Skeletal muscle tissue (tissue), 4 donors: ENCODE results near the gene PDE10A. TPM values are rescaled to one million over a fixed set of nuclear protein-coding genes. Genes with fewer than 3 reads are reported as not detected.
"Not testable (repeated sequence)": the region's sequence is repeated elsewhere in the genome, so short reads cannot be mapped to it uniquely, and the experiment has no call there.

Experiments
- H3K27ac ChIP-seq: one replicate; pipeline ENCODE4 v1.7.0; 2013; ENCODE audit warnings: mild to moderate bottlenecking, low read depth, low read length, inconsistent platforms
- H3K27me3 ChIP-seq, 3 donors: one replicate each; pipeline ENCODE4 v1.7.0; 2013; ENCODE audit warnings: low read length in 3 of 3; ENCODE audit not compliant: control insufficient read depth in 3 of 3, insufficient read depth in 3 of 3
- H3K36me3 ChIP-seq, 3 donors: one replicate each; pipeline ENCODE4 v1.7.0; 2013; ENCODE audit warnings: low read length in 3 of 3; ENCODE audit not compliant: control insufficient read depth in 3 of 3, insufficient read depth in 3 of 3
- H3K4me1 ChIP-seq, 3 donors: one replicate each; pipeline ENCODE4 v1.7.0; 2013; ENCODE audit warnings: low read length in 3 of 3, mild to moderate bottlenecking in 3 of 3; ENCODE audit not compliant: control insufficient read depth in 3 of 3, insufficient read depth in 3 of 3
- H3K4me3 ChIP-seq, 3 donors: one replicate each; pipeline ENCODE4 v1.7.0; 2013; ENCODE audit warnings: low read length in 3 of 3
- H3K9ac ChIP-seq, 3 donors: one replicate each; pipeline ENCODE4 v1.7.0; 2013; ENCODE audit warnings: low read length in 3 of 3, mild to moderate bottlenecking in 3 of 3, moderate library complexity in 2 of 3, low read depth in 1 of 3
- H3K9me3 ChIP-seq, 3 donors: one replicate each; pipeline ENCODE4 v1.7.0; 2013; ENCODE audit warnings: low read length in 3 of 3; ENCODE audit not compliant: control insufficient read depth in 3 of 3
- total RNA-seq: library from RNA; depleted of rRNA; stranded (reverse); fragments of >200 nt; gene quantifications from one replicate; pipeline ENCODE4 v1.2.3, GENCODE V29; 2014
- donor health status: Osteomylitis.

The PDE10A gene
- total RNA-seq, 1 donor from 2014 or later, result 11.0 TPM

- Histone ChIP-seq H3K27me3 (no peaks in the 10 kb centered on the region), H3K36me3 (no peaks in the 10 kb centered on the region), H3K9ac (no peak overlapping the region), H3K9me3 (peaks cover 0 to 2% (median 0%) of the 10 kb centered on the region in 3 donors), H3K27ac (no peak overlapping the region), H3K4me3 (no peak overlapping the region), H3K4me1 (no peaks in the 10 kb centered on the region)
Observed at GRCh38 chr6:165468340-165469235, 194.5 kb downstream of the PDE10A start.

DNA sequence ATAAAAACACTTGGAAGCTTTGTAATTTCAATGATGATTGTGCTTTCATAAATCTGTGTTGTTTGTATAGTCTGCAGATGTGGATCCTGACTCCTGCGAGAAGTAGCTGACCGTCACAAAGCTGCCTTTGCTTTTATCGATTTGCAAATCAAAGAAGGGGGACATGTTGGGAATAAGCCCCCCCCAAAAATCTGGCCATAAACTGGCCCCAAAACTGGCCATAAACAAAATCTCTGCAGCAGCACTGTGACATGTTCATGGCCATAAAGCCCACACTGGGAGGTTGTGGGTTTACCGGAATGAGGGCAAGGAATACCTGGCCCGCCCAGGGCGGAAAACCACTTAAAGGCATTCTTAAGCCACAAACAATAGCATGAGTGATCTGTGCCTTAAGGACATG is 199.5 kb downstream of the PDE10A start:
- not testable (repeated sequence) for H3K4me1 ChIP-seq, H3K9ac ChIP-seq, H3K36me3 ChIP-seq, H3K27ac ChIP-seq, H3K4me3 ChIP-seq, H3K9me3 ChIP-seq, H3K27me3 ChIP-seq

DNA sequence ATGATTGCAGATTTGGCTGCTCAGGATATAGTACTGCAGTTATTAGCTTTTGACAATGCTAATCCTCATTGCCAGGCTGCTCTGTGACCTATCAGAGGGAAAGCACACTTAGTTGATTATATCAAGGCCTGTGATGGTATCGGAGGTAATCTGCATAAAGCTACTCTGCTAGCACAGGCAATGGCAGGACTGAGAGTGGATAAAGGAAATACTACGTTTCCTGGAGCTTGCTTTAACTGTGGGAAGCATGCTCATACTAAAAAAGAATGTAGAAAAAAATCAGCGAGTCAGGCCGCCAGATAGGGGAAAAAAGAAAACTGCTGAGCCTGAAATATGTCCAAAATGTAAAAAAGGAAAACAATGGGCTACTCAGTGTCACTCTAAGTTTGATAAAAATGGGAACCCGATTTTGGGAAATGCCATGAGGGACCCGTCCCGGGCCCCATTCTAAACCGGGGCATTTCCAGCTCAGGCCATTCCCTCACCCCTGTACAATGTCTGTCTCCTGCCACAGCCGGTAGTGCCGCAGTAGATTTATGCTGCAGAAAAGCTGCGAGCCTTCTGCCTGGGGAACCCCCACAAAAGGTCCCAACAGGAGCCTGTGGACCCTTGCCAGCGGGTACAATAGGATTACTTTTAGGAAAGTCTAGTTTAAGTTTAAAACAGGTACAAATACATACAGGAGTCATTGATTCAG is 203.3 kb downstream of the PDE10A start:
- H3K27me3 ChIP-seq, H3K9ac ChIP-seq, H3K4me1 ChIP-seq, H3K4me3 ChIP-seq, H3K36me3 ChIP-seq, H3K27ac ChIP-seq, H3K9me3 ChIP-seq: not testable (repeated sequence)

GRCh38 chr6:165458134-165458533 is 204.9 kb downstream of the PDE10A start:
- Histone ChIP-seq H3K9me3 (no peaks in the 10 kb centered on the region), H3K9ac (no peak overlapping the region), H3K4me1 (no peaks in the 10 kb centered on the region), H3K36me3 (no peaks in the 10 kb centered on the region), H3K4me3 (no peak overlapping the region), H3K27me3 (no peaks in the 10 kb centered on the region), H3K27ac (no peak overlapping the region)

GRCh38 chr6:165456286-165456685 is 206.8 kb downstream of the PDE10A start:
- Histone ChIP-seq H3K36me3 (no peaks in the 10 kb centered on the region), H3K27me3 (no peaks in the 10 kb centered on the region), H3K9ac (no peak overlapping the region), H3K4me1 (no peaks in the 10 kb centered on the region), H3K27ac (no peak overlapping the region), H3K4me3 (no peak overlapping the region), H3K9me3 (no peaks in the 10 kb centered on the region)

DNA sequence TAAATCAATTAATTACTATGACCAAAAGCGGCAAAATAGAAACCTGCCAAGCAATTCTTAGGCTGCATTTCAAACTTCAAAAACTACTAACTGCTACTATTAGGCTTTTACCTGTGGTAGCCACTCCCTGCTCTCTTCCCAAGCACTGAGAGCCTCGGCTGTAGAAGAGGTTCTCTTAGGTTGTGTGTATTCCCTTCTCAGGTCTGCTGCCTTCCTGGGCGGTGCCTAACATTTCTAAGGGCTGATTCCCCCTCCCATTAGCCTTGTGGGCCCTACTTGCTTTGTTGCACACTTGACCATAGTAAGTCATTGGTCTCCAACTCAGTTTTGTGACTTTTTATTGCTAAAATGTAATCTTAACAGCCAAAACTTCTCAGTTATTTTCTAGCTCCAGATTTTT is 207.6 kb downstream of the PDE10A start:
- no peak overlapping the region for H3K9ac ChIP-seq
- no peaks in the 10 kb centered on the region for H3K4me1 ChIP-seq
- H3K9me3 ChIP-seq, result no peaks in the 10 kb centered on the region
- no peak overlapping the region for H3K4me3 ChIP-seq
- no peak overlapping the region for H3K27ac ChIP-seq
- H3K27me3 ChIP-seq, result no peaks in the 10 kb centered on the region
- no peaks in the 10 kb centered on the region for H3K36me3 ChIP-seq

DNA sequence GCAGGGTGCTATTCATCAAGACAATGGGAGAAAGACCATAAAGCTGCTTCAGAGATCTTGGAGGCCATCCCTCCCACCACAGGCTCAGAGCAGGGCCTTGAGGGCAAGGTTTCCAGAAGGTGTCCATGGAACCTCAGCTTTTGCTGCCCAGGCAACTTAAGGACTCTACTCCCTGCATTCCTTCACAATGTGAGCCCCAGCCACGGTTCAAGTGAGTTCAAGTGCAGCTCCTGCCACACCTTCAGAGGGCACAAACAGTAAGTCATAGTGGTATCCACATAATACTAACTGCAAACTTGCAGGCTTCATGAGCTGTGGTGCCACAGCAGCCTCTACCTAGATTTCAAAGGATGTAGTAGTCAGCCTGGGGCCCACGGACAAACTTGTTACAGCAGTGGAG is 209.6 kb downstream of the PDE10A start:
- Histone ChIP-seq H3K36me3 (no peaks in the 10 kb centered on the region), H3K27ac (no peak overlapping the region), H3K4me1 (no peaks in the 10 kb centered on the region), H3K9ac (no peak overlapping the region), H3K9me3 (no peaks in the 10 kb centered on the region), H3K27me3 (no peaks in the 10 kb centered on the region), H3K4me3 (no peak overlapping the region)

DNA sequence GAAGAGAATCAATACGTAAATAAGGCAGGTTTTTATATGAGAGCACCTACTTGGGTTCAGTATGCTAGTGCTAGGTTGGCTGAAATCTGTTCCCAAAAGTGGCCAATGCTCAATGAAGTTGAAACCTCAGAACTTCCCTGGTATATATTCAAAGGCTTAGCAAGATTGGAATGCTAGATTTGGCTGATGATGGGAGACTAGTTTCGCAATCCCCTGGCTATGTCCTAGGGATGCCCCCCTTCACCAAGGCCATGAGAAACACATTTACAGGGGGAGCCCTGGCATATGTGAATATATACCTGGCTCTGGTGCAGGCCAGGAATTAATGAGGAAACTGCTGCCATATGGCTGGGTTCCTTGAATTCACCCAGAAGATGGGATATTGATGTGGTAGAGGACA is 211.2 kb downstream of the PDE10A start:
- no peak overlapping the region for H3K4me3 ChIP-seq
- H3K4me1 ChIP-seq, result no peaks in the 10 kb centered on the region
- H3K36me3 ChIP-seq, result no peaks in the 10 kb centered on the region
- no peaks in the 10 kb centered on the region for H3K9me3 ChIP-seq
- H3K27ac ChIP-seq, result no peak overlapping the region
- no peaks in the 10 kb centered on the region for H3K27me3 ChIP-seq
- H3K9ac ChIP-seq, result no peak overlapping the region

GRCh38 chr6:165448210-165448609 is 214.8 kb downstream of the PDE10A start:
- Histone ChIP-seq H3K9me3 (no peaks in the 10 kb centered on the region), H3K27me3 (no peaks in the 10 kb centered on the region), H3K9ac (no peak overlapping the region), H3K4me3 (no peak overlapping the region), H3K4me1 (no peaks in the 10 kb centered on the region), H3K36me3 (no peaks in the 10 kb centered on the region), H3K27ac (no peak overlapping the region)

- Histone ChIP-seq H3K27me3 (no peaks in the 10 kb centered on the region), H3K9me3 (no peaks in the 10 kb centered on the region)
Observed at GRCh38 chr6:165447141-165447540, 215.9 kb downstream of the PDE10A start.

More at GRCh38 chr6:165447141-165447540, 215.9 kb downstream of the PDE10A start:
- H3K27ac ChIP-seq, result no peak overlapping the region
- no peaks in the 10 kb centered on the region for H3K4me1 ChIP-seq
- no peak overlapping the region for H3K4me3 ChIP-seq
- H3K36me3 ChIP-seq, result no peaks in the 10 kb centered on the region
- no peak overlapping the region for H3K9ac ChIP-seq
